ENCODE measurements around the gene NCMAP.

DNA sequence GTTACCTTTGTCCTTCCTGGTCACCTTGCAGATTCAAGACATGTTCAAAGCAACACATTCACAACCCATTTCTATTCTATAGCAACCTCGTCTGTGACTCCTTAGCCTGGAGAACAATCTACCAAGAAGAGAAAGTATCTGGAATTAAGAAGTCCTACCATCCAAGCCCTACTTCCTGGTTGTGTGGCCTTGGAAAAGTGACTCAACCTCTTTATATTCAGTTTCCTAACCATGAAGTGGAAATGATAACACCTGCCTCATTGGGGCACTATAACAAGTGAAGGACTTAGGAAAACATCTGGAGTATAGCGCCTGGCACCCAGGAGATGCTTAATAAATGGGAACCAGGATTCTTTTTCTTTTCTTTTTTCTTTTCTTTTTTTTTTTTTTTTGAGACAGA lies 50.7 kb downstream of the NCMAP start:
- TF ChIP-seq POLR2A (IDR thresholded peaks at IDR 0.05; ENCODE audit: low read length) (no peak), GATA1 (IDR thresholded peaks at IDR 0.05; ENCODE audit: low read depth, low read length) (no peak)

Data from erythroblast (primary cell).